Measurements from ENCODE around the gene ZBED4.

Gene ZBED4

DNA sequence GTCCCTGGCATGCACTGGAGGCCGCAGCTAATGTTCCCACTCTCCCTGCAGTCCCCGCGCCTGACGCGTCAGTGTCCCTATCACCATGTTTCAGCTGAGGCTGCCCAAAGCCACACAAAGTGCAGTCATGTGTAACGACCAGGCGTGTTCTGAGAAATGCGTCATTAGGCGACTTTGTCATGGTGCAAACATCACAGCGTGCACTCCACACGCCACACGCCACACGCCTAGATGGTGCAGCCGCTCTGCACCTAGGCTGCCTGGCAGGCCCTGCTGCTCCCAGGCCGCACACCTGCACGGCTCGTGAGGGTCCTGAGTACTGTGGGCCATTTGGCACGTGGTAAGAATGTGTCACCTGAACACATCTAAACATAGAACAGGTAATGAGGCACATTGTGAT is 67.2 kb downstream of the ZBED4 start:
- DNase-seq (ENCODE audit: low read depth, low spot score), result no peak
- TF ChIP-seq, protein P1, sequence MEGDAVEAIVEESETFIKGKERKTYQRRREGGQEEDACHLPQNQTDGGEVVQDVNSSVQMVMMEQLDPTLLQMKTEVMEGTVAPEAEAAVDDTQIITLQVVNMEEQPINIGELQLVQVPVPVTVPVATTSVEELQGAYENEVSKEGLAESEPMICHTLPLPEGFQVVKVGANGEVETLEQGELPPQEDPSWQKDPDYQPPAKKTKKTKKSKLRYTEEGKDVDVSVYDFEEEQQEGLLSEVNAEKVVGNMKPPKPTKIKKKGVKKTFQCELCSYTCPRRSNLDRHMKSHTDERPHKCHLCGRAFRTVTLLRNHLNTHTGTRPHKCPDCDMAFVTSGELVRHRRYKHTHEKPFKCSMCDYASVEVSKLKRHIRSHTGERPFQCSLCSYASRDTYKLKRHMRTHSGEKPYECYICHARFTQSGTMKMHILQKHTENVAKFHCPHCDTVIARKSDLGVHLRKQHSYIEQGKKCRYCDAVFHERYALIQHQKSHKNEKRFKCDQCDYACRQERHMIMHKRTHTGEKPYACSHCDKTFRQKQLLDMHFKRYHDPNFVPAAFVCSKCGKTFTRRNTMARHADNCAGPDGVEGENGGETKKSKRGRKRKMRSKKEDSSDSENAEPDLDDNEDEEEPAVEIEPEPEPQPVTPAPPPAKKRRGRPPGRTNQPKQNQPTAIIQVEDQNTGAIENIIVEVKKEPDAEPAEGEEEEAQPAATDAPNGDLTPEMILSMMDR (IDR thresholded peaks at IDR 0.05; ENCODE audit: insufficient read depth, low read length, missing control alignments), result no peak
- no peak overlapping the region for H3K4me3 ChIP-seq (ENCODE audit: low read depth, low read length)
- POLR2A ChIA-PET, result no interaction called here
- CTCF ChIA-PET, result interaction anchor here (1.1 to 1.6 kb wide), 3 partner anchors 10 to 283 kb away, joined by 4 to 11 read pairs (median 5); no protein-coding TSS in a partner anchor

DNA sequence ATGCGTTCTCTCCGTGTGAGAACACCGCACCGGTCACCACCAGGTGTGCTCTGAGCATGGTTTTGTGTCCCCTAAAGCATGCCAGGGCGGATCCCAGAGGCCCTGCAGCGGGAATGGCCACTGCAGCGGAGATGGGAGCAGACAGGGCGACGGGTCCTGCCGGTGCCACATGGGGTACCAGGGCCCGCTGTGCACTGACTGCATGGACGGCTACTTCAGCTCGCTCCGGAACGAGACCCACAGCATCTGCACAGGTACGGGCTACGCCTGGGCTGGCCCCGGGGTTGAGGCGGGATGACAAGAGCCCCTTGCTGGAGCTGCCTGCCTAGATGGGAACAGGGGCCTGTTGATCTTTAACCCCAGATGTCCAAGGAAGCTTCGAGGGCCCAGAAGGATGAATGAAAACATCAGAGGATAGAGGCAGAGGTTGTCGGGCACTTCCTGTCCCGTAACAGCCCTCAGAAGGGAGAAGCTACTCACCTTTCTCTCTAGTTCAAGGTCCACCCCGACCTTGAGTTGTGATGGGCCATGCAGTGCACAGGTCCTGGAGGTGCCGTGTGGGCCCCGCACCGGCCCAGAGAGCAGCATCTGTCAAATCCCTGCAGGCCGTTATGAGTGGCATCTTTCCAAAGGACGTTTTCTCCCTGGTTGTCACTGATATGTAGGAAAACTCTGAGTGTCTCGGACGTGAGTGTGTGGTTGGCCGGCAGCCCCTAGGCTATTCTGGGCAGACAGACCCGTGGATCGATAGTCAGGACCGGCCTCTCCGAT is 68.0 kb downstream of the ZBED4 start:
- TF ChIP-seq, protein P1 (IDR thresholded peaks at IDR 0.05; ENCODE audit: insufficient read depth, low read length, missing control alignments), result no peak
- no peak for DNase-seq (ENCODE audit: low read depth, low spot score)
- H3K4me3 ChIP-seq (ENCODE audit: low read depth, low read length), result no peak overlapping the region
- CTCF ChIA-PET, result interaction anchor here (1.5 to 1.6 kb wide), 2 partner anchors 9 to 109 kb away, joined by 5 to 11 read pairs; no protein-coding TSS in a partner anchor
- POLR2A ChIA-PET, result no interaction called here

DNA sequence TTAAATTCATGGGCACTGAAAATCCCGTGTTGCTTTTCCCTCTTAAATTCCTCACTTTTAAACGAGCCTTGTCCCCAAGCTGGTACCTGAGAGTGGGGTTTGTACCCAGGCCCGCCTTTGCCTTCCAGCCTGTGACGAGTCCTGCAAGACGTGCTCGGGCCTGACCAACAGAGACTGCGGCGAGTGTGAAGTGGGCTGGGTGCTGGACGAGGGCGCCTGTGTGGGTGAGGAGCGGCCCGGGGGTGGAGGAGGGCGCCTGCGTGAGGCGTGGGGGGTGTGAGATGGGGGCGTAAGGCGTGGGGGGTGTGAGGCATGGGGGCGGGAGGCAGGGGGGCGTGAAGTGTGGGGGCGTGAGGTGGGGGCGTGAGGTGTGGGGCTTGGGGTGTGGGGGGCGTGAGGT is 68.8 kb downstream of the ZBED4 start:
- ChIA-PET POLR2A (no interaction called here), CTCF (no interaction called here)
- DNase-seq (ENCODE audit: low read depth, low spot score), result no peak
- no peak overlapping the region for H3K4me3 ChIP-seq (ENCODE audit: low read depth, low read length)
- TF ChIP-seq, protein P1 (IDR thresholded peaks at IDR 0.05; ENCODE audit: insufficient read depth, low read length, missing control alignments), result no peak

DNA sequence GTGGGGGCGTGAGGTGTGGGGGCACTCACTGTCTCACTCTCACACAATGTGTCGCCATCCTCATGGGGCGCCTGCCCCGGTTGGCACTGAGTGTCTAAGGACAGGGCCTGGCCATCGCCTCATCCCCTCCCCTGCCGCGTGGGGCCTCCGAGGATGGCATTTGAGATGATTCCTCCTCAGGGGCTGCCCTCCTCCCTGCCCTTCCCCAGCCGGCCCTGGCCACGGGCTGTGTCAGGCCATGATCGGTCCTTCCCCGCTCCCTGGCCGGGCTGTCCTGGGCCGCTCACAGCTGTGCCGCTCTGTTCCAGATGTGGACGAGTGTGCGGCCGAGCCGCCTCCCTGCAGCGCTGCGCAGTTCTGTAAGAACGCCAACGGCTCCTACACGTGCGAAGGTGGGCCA is 69.3 kb downstream of the ZBED4 start:
- ChIA-PET POLR2A (no interaction called here), CTCF (no interaction called here)
- no peak for DNase-seq (ENCODE audit: low read depth, low spot score)
- no peak overlapping the region for H3K4me3 ChIP-seq (ENCODE audit: low read depth, low read length)
- TF ChIP-seq, protein P1 (IDR thresholded peaks at IDR 0.05; ENCODE audit: insufficient read depth, low read length, missing control alignments), result no peak

DNA sequence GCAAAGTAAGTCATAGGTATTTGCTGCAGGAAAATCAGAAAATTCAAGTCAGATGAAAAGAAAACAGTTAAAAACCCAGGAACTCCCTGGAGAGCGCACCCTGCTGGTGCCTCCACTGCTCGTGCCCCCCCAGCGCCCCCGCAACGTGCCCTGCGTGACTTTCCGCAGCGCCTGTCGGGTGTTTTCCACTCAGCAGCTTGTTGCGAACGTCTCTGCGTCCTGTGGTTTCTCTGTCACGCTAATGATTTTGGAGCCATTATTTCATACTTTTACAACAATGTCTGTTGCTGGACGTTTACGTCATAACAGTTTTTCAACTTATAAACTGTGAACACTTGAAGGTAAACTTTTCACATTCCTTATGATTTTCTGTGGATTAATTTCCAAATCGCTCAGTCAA is 69.8 kb downstream of the ZBED4 start:
- DNase-seq (ENCODE audit: low read depth, low spot score), result no peak
- no peak overlapping the region for H3K4me3 ChIP-seq (ENCODE audit: low read depth, low read length)
- TF ChIP-seq, protein P1 (IDR thresholded peaks at IDR 0.05; ENCODE audit: insufficient read depth, low read length, missing control alignments), result no peak
- POLR2A ChIA-PET, result no interaction called here
- CTCF ChIA-PET, result interaction anchor here (5.5 kb wide), 1 partner anchor 108 kb away, joined by 40 read pairs; no protein-coding TSS in a partner anchor

DNA sequence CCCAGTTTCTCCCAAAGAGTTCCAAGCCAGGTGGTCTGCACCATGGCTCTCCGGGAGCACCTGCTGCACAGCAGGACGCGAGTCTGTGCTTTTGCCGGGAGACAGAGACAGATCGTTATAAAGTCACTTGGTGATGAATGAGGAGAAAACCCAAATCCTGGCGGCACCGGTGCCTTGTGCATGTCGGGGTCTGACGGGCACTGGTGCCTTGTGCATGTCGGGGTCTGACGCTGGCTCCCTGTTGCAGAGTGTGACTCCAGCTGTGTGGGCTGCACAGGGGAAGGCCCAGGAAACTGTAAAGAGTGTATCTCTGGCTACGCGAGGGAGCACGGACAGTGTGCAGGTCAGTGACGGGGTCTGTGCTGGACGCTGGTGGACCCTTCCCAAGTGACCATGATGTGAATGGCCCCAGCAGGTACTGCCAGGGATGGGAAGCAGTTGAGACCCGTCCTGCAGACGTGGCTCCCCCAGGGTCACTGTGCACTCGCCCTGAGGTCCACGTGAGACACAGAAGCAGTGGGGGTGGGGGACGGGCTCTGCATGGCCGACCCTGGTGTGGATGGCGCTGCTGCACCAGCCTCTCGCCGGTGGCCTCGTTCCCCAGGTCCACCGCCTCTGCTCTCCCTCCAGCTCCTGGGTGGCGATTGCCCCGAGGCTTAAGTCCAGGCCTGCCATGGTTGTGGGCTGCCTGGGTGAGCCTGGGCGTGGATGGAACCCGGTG is 70.6 kb downstream of the ZBED4 start:
- TF ChIP-seq, protein P1 (IDR thresholded peaks at IDR 0.05; ENCODE audit: insufficient read depth, low read length, missing control alignments), result no peak
- H3K4me3 ChIP-seq (ENCODE audit: low read depth, low read length), result no peak overlapping the region
- no peak for DNase-seq (ENCODE audit: low read depth, low spot score)
- ChIA-PET POLR2A (no interaction called here), CTCF (interaction anchor here (5.5 kb wide), 1 partner anchor 107 kb away, joined by 40 read pairs; no protein-coding TSS in a partner anchor)
